ENCODE data around the gene BRD3OS.

Gene BRD3OS

DNA sequence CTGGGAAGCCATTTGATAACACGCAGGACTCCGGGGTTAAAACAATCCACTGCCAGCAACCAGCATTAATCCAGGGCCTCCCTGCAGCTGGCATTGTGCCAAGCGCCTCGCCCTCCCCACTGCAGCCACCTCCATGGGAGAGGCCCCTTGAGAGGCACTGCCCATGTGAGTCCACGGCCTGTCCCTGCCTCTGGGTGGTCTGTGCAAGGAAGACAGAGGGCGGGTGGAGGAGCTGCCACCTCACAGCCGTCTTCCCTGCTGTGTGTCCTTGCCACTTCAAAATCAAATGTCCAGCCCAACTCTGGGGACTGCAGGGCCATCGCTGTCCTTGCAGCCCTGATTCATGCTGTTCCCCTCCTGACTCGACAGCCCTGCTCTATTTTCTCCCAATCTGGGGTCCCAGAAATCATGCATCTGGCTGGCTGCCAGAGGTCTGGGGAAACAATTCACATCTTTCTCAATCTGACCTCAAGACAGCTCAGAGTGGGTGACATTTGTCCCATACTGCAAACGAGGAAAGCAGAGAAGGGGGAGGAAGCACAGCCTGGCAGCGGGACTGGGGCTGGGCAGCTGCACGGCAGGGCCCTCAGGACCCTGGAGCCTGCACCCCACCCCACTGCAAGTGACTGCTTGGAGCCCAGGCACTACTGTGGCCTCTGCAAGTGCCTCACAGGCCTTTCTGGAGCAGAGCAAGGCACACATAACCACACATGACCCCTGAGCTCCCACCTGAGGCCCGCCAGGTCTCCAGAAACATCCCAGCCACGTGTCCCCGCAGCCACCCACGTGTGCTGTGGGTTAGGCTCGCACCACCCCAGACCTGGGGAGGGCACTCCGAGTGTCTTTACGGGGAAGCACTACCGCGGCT is 15.7 kb downstream of the BRD3OS start:
- Histone ChIP-seq H3K4me1 (ENCODE audit: insufficient read depth, low read length) (no peaks in the 10 kb centered on the region), H3K4me2 (ENCODE audit: insufficient read depth, low read length) (no peak overlapping the region), H3K4me3 (ENCODE audit: low read depth in 1 of 2, low read length in 2 of 2) (no peak overlapping the region), H3K79me2 (ENCODE audit: insufficient read depth, low read length) (no peaks in the 10 kb centered on the region), H3K9me3 (ENCODE audit: insufficient read depth, low read length, severe bottlenecking) (no peaks in the 10 kb centered on the region), H2AFZ (ENCODE audit: low read depth, low read length) (no peak overlapping the region), H3K27me3 (ENCODE audit: insufficient read depth, low read length, poor library complexity) (no peaks in the 10 kb centered on the region), H3K27ac (ENCODE audit: low read length) (no peak overlapping the region), H4K20me1 (ENCODE audit: insufficient read depth, low read length) (peaks cover 11% of the 10 kb centered on the region; the same call in 1 of the 2 replicates), H3K9ac (ENCODE audit: low read depth, low read length) (no peak overlapping the region), H3K36me3 (ENCODE audit: insufficient read depth, low read length) (peaks cover 81% of the 10 kb centered on the region)
- no peak for DNase-seq
- TF ChIP-seq EZH2 (IDR thresholded peaks at IDR 0.05; ENCODE audit: borderline replicate concordance, low read depth, low read length, severe bottlenecking), result no peak
- TF ChIP-seq, protein P1, sequence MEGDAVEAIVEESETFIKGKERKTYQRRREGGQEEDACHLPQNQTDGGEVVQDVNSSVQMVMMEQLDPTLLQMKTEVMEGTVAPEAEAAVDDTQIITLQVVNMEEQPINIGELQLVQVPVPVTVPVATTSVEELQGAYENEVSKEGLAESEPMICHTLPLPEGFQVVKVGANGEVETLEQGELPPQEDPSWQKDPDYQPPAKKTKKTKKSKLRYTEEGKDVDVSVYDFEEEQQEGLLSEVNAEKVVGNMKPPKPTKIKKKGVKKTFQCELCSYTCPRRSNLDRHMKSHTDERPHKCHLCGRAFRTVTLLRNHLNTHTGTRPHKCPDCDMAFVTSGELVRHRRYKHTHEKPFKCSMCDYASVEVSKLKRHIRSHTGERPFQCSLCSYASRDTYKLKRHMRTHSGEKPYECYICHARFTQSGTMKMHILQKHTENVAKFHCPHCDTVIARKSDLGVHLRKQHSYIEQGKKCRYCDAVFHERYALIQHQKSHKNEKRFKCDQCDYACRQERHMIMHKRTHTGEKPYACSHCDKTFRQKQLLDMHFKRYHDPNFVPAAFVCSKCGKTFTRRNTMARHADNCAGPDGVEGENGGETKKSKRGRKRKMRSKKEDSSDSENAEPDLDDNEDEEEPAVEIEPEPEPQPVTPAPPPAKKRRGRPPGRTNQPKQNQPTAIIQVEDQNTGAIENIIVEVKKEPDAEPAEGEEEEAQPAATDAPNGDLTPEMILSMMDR (IDR thresholded peaks at IDR 0.05; ENCODE audit: borderline replicate concordance, extremely low read depth, low read length, poor library complexity, severe bottlenecking), result no peak
- no peak for ATAC-seq (ENCODE audit: insufficient read depth, low read depth)

DNA sequence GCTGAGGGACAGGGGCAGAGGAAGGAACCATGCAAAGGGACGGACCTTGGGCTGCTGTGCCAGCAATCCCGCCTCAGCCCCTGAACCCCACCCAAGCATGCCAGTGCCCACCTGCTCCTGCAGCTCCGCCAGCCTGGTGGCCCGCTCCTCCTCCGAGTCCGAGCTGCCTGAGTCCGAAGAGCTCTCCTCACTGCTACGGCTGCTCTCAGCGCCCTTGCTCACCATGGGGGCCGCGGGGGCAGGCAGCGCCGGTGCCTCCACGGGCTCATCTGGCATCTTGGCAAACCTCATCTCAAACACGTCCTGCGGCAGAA is 16.3 kb downstream of the BRD3OS start:
- peaks cover 81% of the 10 kb centered on the region for H3K36me3 ChIP-seq (ENCODE audit: insufficient read depth, low read length)
- H3K9me3 ChIP-seq (ENCODE audit: insufficient read depth, low read length, severe bottlenecking), result no peaks in the 10 kb centered on the region
- DNase-seq (no peak), ATAC-seq (ENCODE audit: insufficient read depth, low read depth) (no peak)
- no peaks in the 10 kb centered on the region for H3K4me1 ChIP-seq (ENCODE audit: insufficient read depth, low read length)
- H3K79me2 ChIP-seq (ENCODE audit: insufficient read depth, low read length), result no peaks in the 10 kb centered on the region
- TF ChIP-seq, protein P1 (IDR thresholded peaks at IDR 0.05; ENCODE audit: borderline replicate concordance, extremely low read depth, low read length, poor library complexity, severe bottlenecking), result no peak
- no peak for TF ChIP-seq EZH2 (IDR thresholded peaks at IDR 0.05; ENCODE audit: borderline replicate concordance, low read depth, low read length, severe bottlenecking)
- H3K4me3 ChIP-seq (ENCODE audit: low read depth in 1 of 2, low read length in 2 of 2), result no peak overlapping the region
- no peak overlapping the region for H3K4me2 ChIP-seq (ENCODE audit: insufficient read depth, low read length)
- H3K9ac ChIP-seq (ENCODE audit: low read depth, low read length), result no peak overlapping the region
- H2AFZ ChIP-seq (ENCODE audit: low read depth, low read length), result no peak overlapping the region
- H4K20me1 ChIP-seq (ENCODE audit: insufficient read depth, low read length), result peaks cover 11% of the 10 kb centered on the region; the same call in 1 of the 2 replicates
- H3K27ac ChIP-seq (ENCODE audit: low read length), result no peak overlapping the region
- H3K27me3 ChIP-seq (ENCODE audit: insufficient read depth, low read length, poor library complexity), result no peaks in the 10 kb centered on the region

DNA sequence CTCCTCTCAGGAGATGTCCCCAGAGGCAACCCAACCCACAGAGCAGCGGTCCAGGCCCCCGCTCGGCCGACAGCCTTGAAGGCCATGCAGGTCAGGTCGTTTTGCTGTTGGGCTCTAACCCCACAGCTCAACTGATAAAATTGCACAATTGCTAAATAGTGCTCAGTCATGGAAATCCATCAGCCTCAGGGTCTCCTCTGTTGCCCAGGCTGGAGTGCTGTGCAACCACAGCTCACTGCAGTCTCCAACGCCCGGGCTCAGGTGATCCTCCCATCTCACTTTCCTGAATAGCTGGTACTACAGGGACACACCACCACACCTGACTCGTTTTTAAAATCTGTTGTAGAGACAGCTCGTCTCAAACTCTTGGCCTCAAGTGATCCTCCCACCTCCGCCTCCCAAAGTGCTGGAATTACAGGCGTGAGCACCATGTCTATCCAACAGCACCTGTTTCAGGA is 18.3 kb downstream of the BRD3OS start:
- Histone ChIP-seq H3K4me2 (ENCODE audit: insufficient read depth, low read length) (no peak overlapping the region), H3K9ac (ENCODE audit: low read depth, low read length) (no peak overlapping the region), H4K20me1 (ENCODE audit: insufficient read depth, low read length) (peaks cover 19% of the 10 kb centered on the region), H3K27me3 (ENCODE audit: insufficient read depth, low read length, poor library complexity) (no peaks in the 10 kb centered on the region), H3K27ac (ENCODE audit: low read length) (no peak overlapping the region), H2AFZ (ENCODE audit: low read depth, low read length) (no peak overlapping the region), H3K36me3 (ENCODE audit: insufficient read depth, low read length) (peaks cover 95% of the 10 kb centered on the region), H3K4me1 (ENCODE audit: insufficient read depth, low read length) (no peaks in the 10 kb centered on the region), H3K79me2 (ENCODE audit: insufficient read depth, low read length) (no peaks in the 10 kb centered on the region), H3K9me3 (ENCODE audit: insufficient read depth, low read length, severe bottlenecking) (no peaks in the 10 kb centered on the region), H3K4me3 (ENCODE audit: low read depth in 1 of 2, low read length in 2 of 2) (no peak overlapping the region)
- no peak for ATAC-seq (ENCODE audit: insufficient read depth, low read depth)
- TF ChIP-seq EZH2 (IDR thresholded peaks at IDR 0.05; ENCODE audit: borderline replicate concordance, low read depth, low read length, severe bottlenecking), result no peak
- TF ChIP-seq, protein P1 (IDR thresholded peaks at IDR 0.05; ENCODE audit: borderline replicate concordance, extremely low read depth, low read length, poor library complexity, severe bottlenecking), result no peak
- DNase-seq, result no peak
